Measurements from ENCODE around the gene ZNF10. TPM values are rescaled to one million over a fixed set of nuclear protein-coding genes. Genes with fewer than 3 reads are reported as not detected.

Gene ZNF10
- total RNA-seq, 1 experiment from 2014 or later, result 7.2 TPM

GRCh38 chr12:133165776-133166175 lies 35.3 kb downstream of the ZNF10 start:
- Mint-ChIP-seq H3K9me3 (ENCODE audit: unreplicated experiment) (peaks cover 22% of the 10 kb centered on the region), H3K4me1 (ENCODE audit: insufficient read depth, unreplicated experiment) (no peaks in the 10 kb centered on the region)

GRCh38 chr12:133172491-133172890 lies 42.1 kb downstream of the ZNF10 start:
- H3K4me1 Mint-ChIP-seq (ENCODE audit: insufficient read depth, unreplicated experiment), result no peaks in the 10 kb centered on the region
- no peaks in the 10 kb centered on the region for H3K27me3 Mint-ChIP-seq (ENCODE audit: insufficient read depth, unreplicated experiment)
- H3K4me3 Mint-ChIP-seq (ENCODE audit: unreplicated experiment), result no peak overlapping the region
- BruUV-seq (replicated peaks), result no TSS peak
- H3K9me3 Mint-ChIP-seq (ENCODE audit: unreplicated experiment), result peaks cover 33% of the 10 kb centered on the region
- H3K36me3 Mint-ChIP-seq (ENCODE audit: insufficient read depth, unreplicated experiment), result no peaks in the 10 kb centered on the region
- TF ChIP-seq CTCF (IDR thresholded peaks at IDR 0.05; ENCODE audit: unreplicated experiment), result no peak
- ChIA-PET POLR2A (interaction anchor here (0.5 kb wide), 1 partner anchor 186 kb away, joined by 3 read pairs; the partner anchor contains the start of gene ZNF26), CTCF (no interaction called here)
- H3K27ac Mint-ChIP-seq (ENCODE audit: low read depth, unreplicated experiment), result no peak overlapping the region
- DNase-seq (ENCODE audit: unreplicated experiment), result no peak
- intact Hi-C loops (cut with micrococcal nuclease), result no loop called here

More at GRCh38 chr12:133165776-133166175, 35.3 kb downstream of the ZNF10 start:
- no peak for TF ChIP-seq CTCF (IDR thresholded peaks at IDR 0.05; ENCODE audit: unreplicated experiment)
- Mint-ChIP-seq H3K27ac (ENCODE audit: low read depth, unreplicated experiment) (no peak overlapping the region), H3K4me3 (ENCODE audit: unreplicated experiment) (no peak overlapping the region), H3K36me3 (ENCODE audit: insufficient read depth, unreplicated experiment) (peaks cover 7% of the 10 kb centered on the region), H3K27me3 (ENCODE audit: insufficient read depth, unreplicated experiment) (no peaks in the 10 kb centered on the region)
- DNase-seq (ENCODE audit: unreplicated experiment), result peak; percentile 8
- intact Hi-C loops (cut with micrococcal nuclease), result no loop called here
- no TSS peak for BruUV-seq (replicated peaks)
- POLR2A ChIA-PET, result interaction anchor here (0.9 to 1.5 kb wide), 2 partner anchors 9 to 15 kb away, joined by 3 to 4 read pairs; partner anchors contain the start of gene ZNF268
- CTCF ChIA-PET, result no interaction called here

GRCh38 chr12:133174901-133175300 lies 44.5 kb downstream of the ZNF10 start:
- no TSS peak for BruUV-seq (replicated peaks)
- H3K9me3 Mint-ChIP-seq (ENCODE audit: unreplicated experiment), result peaks cover 41% of the 10 kb centered on the region
- no peak for TF ChIP-seq CTCF (IDR thresholded peaks at IDR 0.05; ENCODE audit: unreplicated experiment)
- CTCF ChIA-PET, result no interaction called here
- intact Hi-C loops (cut with micrococcal nuclease), result no loop called here
- no peak for DNase-seq (ENCODE audit: unreplicated experiment)
- no peak overlapping the region for H3K4me3 Mint-ChIP-seq (ENCODE audit: unreplicated experiment)
- H3K36me3 Mint-ChIP-seq (ENCODE audit: insufficient read depth, unreplicated experiment), result no peaks in the 10 kb centered on the region
- no peaks in the 10 kb centered on the region for H3K4me1 Mint-ChIP-seq (ENCODE audit: insufficient read depth, unreplicated experiment)
- no peaks in the 10 kb centered on the region for H3K27me3 Mint-ChIP-seq (ENCODE audit: insufficient read depth, unreplicated experiment)
- POLR2A ChIA-PET, result interaction anchor here (0.6 to 1.2 kb wide), 2 partner anchors 9 to 11 kb away, joined by 3 read pairs; no protein-coding TSS in a partner anchor
- H3K27ac Mint-ChIP-seq (ENCODE audit: low read depth, unreplicated experiment), result no peak overlapping the region

- Mint-ChIP-seq H3K4me1 (ENCODE audit: insufficient read depth, unreplicated experiment) (no peaks in the 10 kb centered on the region), H3K27ac (ENCODE audit: low read depth, unreplicated experiment) (no peak overlapping the region), H3K9me3 (ENCODE audit: unreplicated experiment) (peaks cover 43% of the 10 kb centered on the region), H3K36me3 (ENCODE audit: insufficient read depth, unreplicated experiment) (peaks cover 34% of the 10 kb centered on the region), H3K4me3 (ENCODE audit: unreplicated experiment) (peak overlapping the region; percentile 90), H3K27me3 (ENCODE audit: insufficient read depth, unreplicated experiment) (no peaks in the 10 kb centered on the region)
- DNase-seq (ENCODE audit: unreplicated experiment), result no peak
- no peak for TF ChIP-seq CTCF (IDR thresholded peaks at IDR 0.05; ENCODE audit: unreplicated experiment)
- BruUV-seq (replicated peaks), result no TSS peak
- intact Hi-C loops (cut with micrococcal nuclease), result loop anchor here (1.0 to 2.0 kb wide), 3 partner anchors 50 to 194 kb away; partner anchors contain the start of genes ZNF10, ZNF140, ZNF26 and ZNF891
- ChIA-PET CTCF (interaction anchor here (0.7 to 1.7 kb wide), 9 partner anchors 13 to 1452 kb away, joined by 3 to 5 read pairs (median 3); no protein-coding TSS in a partner anchor), POLR2A (interaction anchor here (0.9 to 3.1 kb wide), 13 partner anchors 11 to 294 kb away, joined by 3 to 33 read pairs (median 4); partner anchors contain the start of genes ZNF10, ZNF140, ZNF26 and ZNF891)
Measured at GRCh38 chr12:133180669-133181068, 50.2 kb downstream of the ZNF10 start.
